Astrocyte (in vitro differentiated cells and primary cell): ENCODE measurements around the gene GRIK5. TPM values are rescaled to one million over a fixed set of nuclear protein-coding genes. Genes with fewer than 3 reads are reported as not detected.

Experiments used
- DNase-seq: peaks from one replicate; pipeline ENCODE4 v3.0.0-alpha.2; 2010; ENCODE audit warnings: low read depth
- FAIRE-seq: peaks from 2 replicates; lab custom pipeline; 2011; peaks lifted over from hg19 to GRCh38; lab: Jason Lieb, UNC
- H2AFZ ChIP-seq: 2 replicates; pipeline ENCODE4 v1.6.0; 2012; ENCODE audit warnings: low read depth, low read length, inconsistent platforms
- H3K27ac ChIP-seq: 2 replicates; pipeline ENCODE4 v1.5.1; 2011; ENCODE audit warnings: low read depth, low read length, inconsistent platforms
- H3K27me3 ChIP-seq: 2 replicates; pipeline ENCODE4 v1.6.0; 2011; ENCODE audit warnings: low read length, inconsistent platforms; ENCODE audit not compliant: insufficient read depth
- H3K36me3 ChIP-seq: 2 replicates; pipeline ENCODE4 v1.5.1; 2011; ENCODE audit warnings: low read length, inconsistent platforms; ENCODE audit not compliant: insufficient read depth
- H3K4me1 ChIP-seq: 2 replicates; pipeline ENCODE4 v1.5.1; 2011; ENCODE audit warnings: low read length, inconsistent platforms; ENCODE audit not compliant: insufficient read depth
- H3K4me2 ChIP-seq: 2 replicates; pipeline ENCODE4 v1.6.0; 2012; ENCODE audit warnings: low read length, inconsistent platforms
- H3K4me3 ChIP-seq: 2 replicates; pipeline ENCODE4 v1.5.1; 2011; ENCODE audit warnings: low read depth, mild to moderate bottlenecking, low read length, inconsistent platforms; ENCODE audit not compliant: insufficient read depth
- H3K79me2 ChIP-seq: 2 replicates; pipeline ENCODE4 v1.6.0; 2012; ENCODE audit warnings: mild to moderate bottlenecking, low read length, inconsistent platforms; ENCODE audit not compliant: insufficient read depth
- H3K9ac ChIP-seq: 2 replicates; pipeline ENCODE4 v1.6.0; 2012; ENCODE audit warnings: mild to moderate bottlenecking, low read length, inconsistent platforms
- H3K9me3 ChIP-seq: 2 replicates; pipeline ENCODE4 v1.5.1; 2012; ENCODE audit warnings: low read depth, mild to moderate bottlenecking, low read length, inconsistent platforms; ENCODE audit not compliant: insufficient read depth
- H4K20me1 ChIP-seq: 2 replicates; pipeline ENCODE4 v1.6.0; 2012; ENCODE audit warnings: low read length, inconsistent platforms; ENCODE audit not compliant: insufficient read depth
- H3K27ac Mint-ChIP-seq: one replicate; pipeline ENCODE4 v1.8.0; 2021; ENCODE audit warnings: mild to moderate bottlenecking, mixed read lengths; ENCODE audit not compliant: unreplicated experiment
- H3K27me3 Mint-ChIP-seq: one replicate; pipeline ENCODE4 v1.8.0; 2021; ENCODE audit warnings: low read depth, mixed read lengths; ENCODE audit not compliant: unreplicated experiment
- H3K36me3 Mint-ChIP-seq: one replicate; pipeline ENCODE4 v1.8.0; 2021; ENCODE audit warnings: low read depth, mixed read lengths; ENCODE audit not compliant: unreplicated experiment
- H3K4me1 Mint-ChIP-seq: one replicate; pipeline ENCODE4 v1.8.0; 2021; ENCODE audit warnings: low read depth, mixed read lengths; ENCODE audit not compliant: unreplicated experiment
- H3K4me3 Mint-ChIP-seq: one replicate; pipeline ENCODE4 v1.8.0; 2021; ENCODE audit warnings: mild to moderate bottlenecking, moderate library complexity, mixed read lengths; ENCODE audit not compliant: unreplicated experiment
- H3K9me3 Mint-ChIP-seq: one replicate; pipeline ENCODE4 v1.8.0; 2021; ENCODE audit warnings: mild to moderate bottlenecking, mixed read lengths; ENCODE audit not compliant: unreplicated experiment
- CTCF ChIP-seq: IDR thresholded peaks from 2 replicates; pipeline ENCODE4 v1.5.1; 2011; ENCODE audit warnings: low read depth, mild to moderate bottlenecking, inconsistent platforms, low read length, moderate library complexity; ENCODE audit not compliant: insufficient read depth
- EZH2 ChIP-seq: IDR thresholded peaks from 2 replicates; pipeline ENCODE4 v1.6.1; 2012; ENCODE audit warnings: mild to moderate bottlenecking, low read length, inconsistent platforms; ENCODE audit not compliant: insufficient read depth
- total RNA-seq: library from RNA; stranded (reverse); gene quantifications from 2 replicates; pipeline ENCODE4 v1.2.1, GENCODE V29; 2021

GRIK5 gene
- total RNA-seq, 1 donor from 2014 or later = 9.2 TPM

GRCh38 chr19:42086770-42087550, 17.0 kb upstream of the GRIK5 start:
- no peaks in the 10 kb centered on the region for H3K9me3 Mint-ChIP-seq
- Histone ChIP-seq H3K4me3 (no peak overlapping the region), H3K4me1 (peaks cover 21% of the 10 kb centered on the region), H4K20me1 (peaks cover 11% of the 10 kb centered on the region), H3K27ac (no peak overlapping the region), H3K9ac (no peak overlapping the region), H3K9me3 (no peaks in the 10 kb centered on the region), H3K36me3 (peaks cover 2% of the 10 kb centered on the region), H3K27me3 (no peaks in the 10 kb centered on the region), H2AFZ (no peak overlapping the region), H3K4me2 (no peak overlapping the region), H3K79me2 (peaks cover 4% of the 10 kb centered on the region)
- DNase-seq = no peak
- no peaks in the 10 kb centered on the region for H3K27me3 Mint-ChIP-seq
- H3K27ac Mint-ChIP-seq = peak overlapping the region; percentile 84
- no peak overlapping the region for H3K4me3 Mint-ChIP-seq
- peaks cover 32% of the 10 kb centered on the region for H3K4me1 Mint-ChIP-seq
- TF ChIP-seq EZH2 = no peak
- no peak for TF ChIP-seq CTCF
- no peak for FAIRE-seq
- peaks cover 5% of the 10 kb centered on the region for H3K36me3 Mint-ChIP-seq

- no peak overlapping the region for H3K27ac ChIP-seq
- peaks cover 9% of the 10 kb centered on the region for H3K36me3 ChIP-seq
- H2AFZ ChIP-seq = no peak overlapping the region
- TF ChIP-seq CTCF = no peak
- no peak for TF ChIP-seq EZH2
- H3K4me1 Mint-ChIP-seq = peaks cover 38% of the 10 kb centered on the region
- H3K27me3 ChIP-seq = no peaks in the 10 kb centered on the region
- H3K4me1 ChIP-seq = peaks cover 21% of the 10 kb centered on the region
- no peak overlapping the region for H3K4me3 ChIP-seq
- no peak overlapping the region for H3K4me2 ChIP-seq
- no peak for DNase-seq
- H3K9ac ChIP-seq = no peak overlapping the region
- H4K20me1 ChIP-seq = peaks cover 18% of the 10 kb centered on the region
- no peak overlapping the region for H3K27ac Mint-ChIP-seq
- no peaks in the 10 kb centered on the region for H3K9me3 ChIP-seq
- no peaks in the 10 kb centered on the region for H3K27me3 Mint-ChIP-seq
- peaks cover 11% of the 10 kb centered on the region for H3K79me2 ChIP-seq
- no peak for FAIRE-seq
- no peak overlapping the region for H3K4me3 Mint-ChIP-seq
- H3K36me3 Mint-ChIP-seq = peaks cover 9% of the 10 kb centered on the region
- no peaks in the 10 kb centered on the region for H3K9me3 Mint-ChIP-seq
Measured at GRCh38 chr19:42086188-42086736, 16.3 kb upstream of the GRIK5 start.

GRCh38 chr19:42083537-42083936, 13.5 kb upstream of the GRIK5 start:
- H3K4me1 Mint-ChIP-seq = peaks cover 37% of the 10 kb centered on the region
- Histone ChIP-seq H3K36me3 (peaks cover 22% of the 10 kb centered on the region), H3K27me3 (no peaks in the 10 kb centered on the region), H3K4me3 (no peak overlapping the region), H3K79me2 (peaks cover 38% of the 10 kb centered on the region), H3K4me1 (peaks cover 22% of the 10 kb centered on the region), H3K9me3 (no peaks in the 10 kb centered on the region), H4K20me1 (peaks cover 43% of the 10 kb centered on the region), H2AFZ (no peak overlapping the region), H3K27ac (no peak overlapping the region), H3K4me2 (no peak overlapping the region), H3K9ac (no peak overlapping the region)
- H3K36me3 Mint-ChIP-seq = peaks cover 17% of the 10 kb centered on the region
- DNase-seq (no peak), FAIRE-seq (no peak)
- H3K4me3 Mint-ChIP-seq = no peak overlapping the region
- H3K9me3 Mint-ChIP-seq = no peaks in the 10 kb centered on the region
- no peaks in the 10 kb centered on the region for H3K27me3 Mint-ChIP-seq
- TF ChIP-seq CTCF = no peak
- TF ChIP-seq EZH2 = no peak
- no peak overlapping the region for H3K27ac Mint-ChIP-seq
